CD4-positive, alpha-beta memory T cell (primary cell): Measurements from ENCODE around the gene NXPH3. TPM values are rescaled to one million over a fixed set of nuclear protein-coding genes. Genes with fewer than 3 reads are reported as not detected.

Experiments
- CTCF ChIA-PET: fragments of 350-600 bp; sonication (Branson Sonifier 250); formaldehyde crosslinking; loops from one replicate; lab custom pipeline; 2021; ENCODE audit warnings: inconsistent platforms; ENCODE audit not compliant: partially characterized antibody; lab: Charles Lee
- POLR2A ChIA-PET: fragments of 350-600 bp; sonication (Branson Sonifier 250); formaldehyde crosslinking; loops from one replicate; lab custom pipeline; 2021; ENCODE audit not compliant: partially characterized antibody; lab: Charles Lee
- DNase-seq, 5 donors: peaks; one replicate each; pipeline versions ENCODE4 v3.0.0 to v3.0.0-alpha.2; 2020 to 2022; ENCODE audit warnings: mixed read lengths in 1 of 5
- H3K27ac ChIP-seq: one replicate; pipeline ENCODE4 v1.7.0; 2013; ENCODE audit warnings: low read depth, low read length
- H3K27me3 ChIP-seq: 2 replicates; pipeline ENCODE4 v1.7.0; 2013; ENCODE audit warnings: mild to moderate bottlenecking, low read length, moderate library complexity; ENCODE audit not compliant: insufficient read depth
- H3K36me3 ChIP-seq: 2 replicates; pipeline ENCODE4 v1.7.0; 2013; ENCODE audit warnings: mild to moderate bottlenecking, low read length, moderate library complexity; ENCODE audit not compliant: insufficient read depth
- H3K4me1 ChIP-seq: 2 replicates; pipeline ENCODE4 v1.7.0; 2013; ENCODE audit warnings: mild to moderate bottlenecking, low read length, moderate library complexity; ENCODE audit not compliant: insufficient read depth
- H3K4me3 ChIP-seq, 2 donors: one replicate each; pipeline ENCODE4 v1.7.0; 2013; ENCODE audit warnings: low read length in 2 of 2, mild to moderate bottlenecking in 1 of 2
- H3K9me3 ChIP-seq, 2 donors: one replicate each; pipeline ENCODE4 v1.7.0; 2013; ENCODE audit warnings: low read length in 2 of 2, control low read depth in 1 of 2; ENCODE audit not compliant: control insufficient read depth in 1 of 2
- H3K27ac Mint-ChIP-seq, 7 donors: one replicate each; pipeline ENCODE4 v1.8.0; 2020 to 2021; ENCODE audit warnings: mixed read lengths in 7 of 7, mild to moderate bottlenecking in 6 of 7, inconsistent platforms in 3 of 7, moderate library complexity in 3 of 7
- H3K27me3 Mint-ChIP-seq, 2 donors: one replicate each; pipeline ENCODE4 v1.8.0; 2020 to 2021; ENCODE audit warnings: mixed read lengths in 2 of 2
- H3K36me3 Mint-ChIP-seq, 2 donors: one replicate each; pipeline ENCODE4 v1.8.0; 2020 to 2021; ENCODE audit warnings: mixed read lengths in 2 of 2, inconsistent platforms in 1 of 2, mild to moderate bottlenecking in 1 of 2
- H3K4me1 Mint-ChIP-seq, 4 donors: one replicate each; pipeline ENCODE4 v1.8.0; 2020 to 2021; ENCODE audit warnings: mixed read lengths in 4 of 4, mild to moderate bottlenecking in 1 of 4
- H3K4me3 Mint-ChIP-seq, 8 donors: one replicate each; pipeline ENCODE4 v1.8.0; 2020 to 2021; ENCODE audit warnings: mixed read lengths in 8 of 8, mild to moderate bottlenecking in 7 of 8, moderate library complexity in 6 of 8, inconsistent platforms in 3 of 8
- H3K9me3 Mint-ChIP-seq, 8 donors: one replicate each; pipeline ENCODE4 v1.8.0; 2020 to 2021; ENCODE audit warnings: mixed read lengths in 8 of 8, mild to moderate bottlenecking in 5 of 8, inconsistent platforms in 3 of 8, moderate library complexity in 1 of 8
- intact Hi-C: fragments of 100-400 bp; cut with micrococcal nuclease; formaldehyde crosslinking; loops from one replicate; pipeline ENCODE4 v1.15.1; 2023
- polyA plus RNA-seq, 2 donors: library from polyadenylated mRNA; unstranded; fragments of 300-500 nt; fragmentation: Illumina TruSeq; gene quantifications; one replicate each; pipeline ENCODE4 v1.2.3, GENCODE V29; 2021
- total RNA-seq, 2 experiments: library from RNA; stranded (reverse); gene quantifications; one replicate each; pipeline ENCODE4 v1.2.3, GENCODE V29; 2021

The NXPH3 gene
- not detected for total RNA-seq
- polyA plus RNA-seq, result not detected

- Mint-ChIP-seq H3K4me3 (peak within 1 kb of the TSS; percentile 22 to 77 (median 72)), H3K9me3 (no peaks in the 10 kb centered on the region), H3K36me3 (no peaks in the 10 kb centered on the region), H3K27ac (no peak within 1 kb of the TSS), H3K4me1 (peaks cover 2 to 21% (median 15%) of the 10 kb centered on the region in 4 donors), H3K27me3 (peaks cover 18 to 32% of the 10 kb centered on the region in 2 donors)
- Histone ChIP-seq H3K27ac (no peak within 1 kb of the TSS), H3K4me1 (peaks cover 17% of the 10 kb centered on the region), H3K27me3 (peaks cover 18% of the 10 kb centered on the region), H3K4me3 (peak within 1 kb of the TSS in 1 of 2 donors; percentile 27), H3K9me3 (no peaks in the 10 kb centered on the region), H3K36me3 (no peaks in the 10 kb centered on the region)
- intact Hi-C loops, result no loop called here
- POLR2A ChIA-PET, result interaction anchor here (0.6 to 1.5 kb wide), 3 partner anchors 59 to 164 kb away, joined by 3 to 4 read pairs (median 3); partner anchors contain the start of gene SLC35B1
- peak; percentile 60 to 65 (median 63) for DNase-seq
- CTCF ChIA-PET, result interaction anchor here (0.7 to 11.9 kb wide), 5 partner anchors 8 to 512 kb away, joined by 3 to 219 read pairs (median 3); no protein-coding TSS in a partner anchor
Observed at GRCh38 chr17:49575679-49576087, at the start of gene NXPH3. Gene NXPH3, plus strand, starts transcription at chr17:49575871. Its CDS starts 349 bp downstream, at chr17:49576220.

GRCh38 chr17:49527927-49528651 is 47.6 kb upstream of the NXPH3 start:
- H3K4me3 ChIP-seq, result no peak overlapping the region
- no peaks in the 10 kb centered on the region for H3K27me3 ChIP-seq
- intact Hi-C loops, result no loop called here
- Mint-ChIP-seq H3K27me3 (peaks cover 7 to 12% of the 10 kb centered on the region in 2 donors), H3K9me3 (no peaks in the 10 kb centered on the region), H3K4me3 (no peak overlapping the region), H3K4me1 (peaks cover 2 to 10% (median 5%) of the 10 kb centered on the region in 4 donors), H3K27ac (no peak overlapping the region), H3K36me3 (no peaks in the 10 kb centered on the region)
- POLR2A ChIA-PET, result no interaction called here
- DNase-seq, result no peak
- H3K27ac ChIP-seq, result no peak overlapping the region
- no peaks in the 10 kb centered on the region for H3K36me3 ChIP-seq
- peaks cover 7% of the 10 kb centered on the region for H3K4me1 ChIP-seq
- no peaks in the 10 kb centered on the region for H3K9me3 ChIP-seq
- CTCF ChIA-PET, result no interaction called here

GRCh38 chr17:49528966-49529365 is 46.7 kb upstream of the NXPH3 start:
- H3K27me3 ChIP-seq, result no peaks in the 10 kb centered on the region
- no peaks in the 10 kb centered on the region for H3K9me3 ChIP-seq
- no peak overlapping the region for H3K4me3 Mint-ChIP-seq
- ChIA-PET CTCF (no interaction called here), POLR2A (no interaction called here)
- no peak for DNase-seq
- H3K36me3 ChIP-seq, result no peaks in the 10 kb centered on the region
- H3K4me3 ChIP-seq, result no peak overlapping the region
- peak overlapping the region in 1 of 7 donors; percentile 12 for H3K27ac Mint-ChIP-seq
- peaks cover 0 to 2% (median 0%) of the 10 kb centered on the region in 4 donors for H3K4me1 Mint-ChIP-seq
- H3K36me3 Mint-ChIP-seq, result no peaks in the 10 kb centered on the region
- peaks cover 12 to 15% of the 10 kb centered on the region in 2 donors for H3K27me3 Mint-ChIP-seq
- H3K27ac ChIP-seq, result no peak overlapping the region
- H3K4me1 ChIP-seq, result peaks cover 1% of the 10 kb centered on the region
- intact Hi-C loops, result no loop called here
- no peaks in the 10 kb centered on the region for H3K9me3 Mint-ChIP-seq

- H3K9me3 ChIP-seq, result no peaks in the 10 kb centered on the region
- DNase-seq, result no peak
- Mint-ChIP-seq H3K4me3 (no peak overlapping the region), H3K9me3 (no peaks in the 10 kb centered on the region), H3K27me3 (peaks cover 12 to 17% of the 10 kb centered on the region in 2 donors), H3K4me1 (no peaks in the 10 kb centered on the region), H3K36me3 (no peaks in the 10 kb centered on the region), H3K27ac (no peak overlapping the region)
- H3K4me3 ChIP-seq, result no peak overlapping the region
- no peaks in the 10 kb centered on the region for H3K4me1 ChIP-seq
- no peak overlapping the region for H3K27ac ChIP-seq
- CTCF ChIA-PET, result no interaction called here
- POLR2A ChIA-PET, result no interaction called here
- intact Hi-C loops, result no loop called here
- no peaks in the 10 kb centered on the region for H3K27me3 ChIP-seq
- H3K36me3 ChIP-seq, result no peaks in the 10 kb centered on the region
Observed at GRCh38 chr17:49530118-49530517, 45.6 kb upstream of the NXPH3 start.

- Histone ChIP-seq H3K9me3 (no peaks in the 10 kb centered on the region), H3K27me3 (no peaks in the 10 kb centered on the region), H3K4me3 (no peak overlapping the region), H3K4me1 (no peaks in the 10 kb centered on the region), H3K36me3 (no peaks in the 10 kb centered on the region), H3K27ac (no peak overlapping the region)
- H3K9me3 Mint-ChIP-seq, result peaks cover 0 to 27% (median 12%) of the 10 kb centered on the region in 8 donors
- ChIA-PET POLR2A (no interaction called here), CTCF (interaction anchor here (4.1 kb wide), 1 partner anchor 13 kb away, joined by 22 read pairs; no protein-coding TSS in a partner anchor)
- H3K4me3 Mint-ChIP-seq, result peak overlapping the region in 1 of 8 donors; percentile 41
- no peaks in the 10 kb centered on the region for H3K4me1 Mint-ChIP-seq
- no peak for DNase-seq
- intact Hi-C loops, result no loop called here
- H3K27ac Mint-ChIP-seq, result no peak overlapping the region
- H3K27me3 Mint-ChIP-seq, result peaks cover 5 to 12% of the 10 kb centered on the region in 2 donors
- H3K36me3 Mint-ChIP-seq, result peaks cover 0 to 5% of the 10 kb centered on the region in 2 donors
Observed at GRCh38 chr17:49543860-49544259, 31.8 kb upstream of the NXPH3 start.

- Histone ChIP-seq H3K27ac (no peak overlapping the region), H3K4me3 (no peak overlapping the region), H3K27me3 (no peaks in the 10 kb centered on the region), H3K4me1 (no peaks in the 10 kb centered on the region), H3K36me3 (no peaks in the 10 kb centered on the region), H3K9me3 (no peaks in the 10 kb centered on the region)
- CTCF ChIA-PET, result interaction anchor here (4.1 kb wide), 1 partner anchor 12 kb away, joined by 22 read pairs; no protein-coding TSS in a partner anchor
- Mint-ChIP-seq H3K4me1 (no peaks in the 10 kb centered on the region), H3K27me3 (peaks cover 5 to 12% of the 10 kb centered on the region in 2 donors), H3K4me3 (no peak overlapping the region), H3K9me3 (peaks cover 0 to 27% (median 12%) of the 10 kb centered on the region in 8 donors), H3K36me3 (peaks cover 0 to 5% of the 10 kb centered on the region in 2 donors), H3K27ac (no peak overlapping the region)
- no peak for DNase-seq
- POLR2A ChIA-PET, result no interaction called here
- intact Hi-C loops, result no loop called here
Observed at GRCh38 chr17:49545007-49545660, 30.5 kb upstream of the NXPH3 start.
